HepG2 (cell line): ENCODE data around the gene HPS3. TPM values are rescaled to one million over a fixed set of nuclear protein-coding genes. Genes with fewer than 3 reads are reported as not detected.

Experiments used
- ATAC-seq: fragments of 200-7000 bp; cut with Tn5 transposase; 3 replicates; pipeline ENCODE4 v1.9.1; 2020; ENCODE audit warnings: mild to moderate bottlenecking, moderate library complexity
- BruUV-seq: library from RNA; stranded (reverse); fragments of 400-500 nt; replicated peaks from 2 replicates; lab custom pipeline; 2021; lab: Mats Ljungman, UMichigan
- CTCF ChIA-PET: fragments of 300-600 bp; formaldehyde crosslinking; extraction: SDS; loops from one replicate; lab custom pipeline; 2021; ENCODE audit warnings: low total read pairs, inconsistent platforms, low intra/inter-chr PET ratio; lab: Yijun Ruan, JAX
- POLR2A ChIA-PET: fragments of 350-600 bp; sonication (Branson Sonifier 250); formaldehyde crosslinking; loops from one replicate; lab custom pipeline; 2020; ENCODE audit warnings: antibody characterized with exemption, inconsistent platforms; lab: Yijun Ruan, JAX
- DNase-seq: peaks from one replicate; pipeline ENCODE4 v3.0.0-alpha.2; 2015; ENCODE audit warnings: low spot score
- FAIRE-seq: peaks from 3 replicates; lab custom pipeline; 2011; peaks lifted over from hg19 to GRCh38; lab: Jason Lieb, UNC
- H2AFZ ChIP-seq: one replicate; pipeline ENCODE4 v1.6.1; 2011; ENCODE audit warnings: low read length, inconsistent platforms
- H3K27ac ChIP-seq: fragments of 300-600 bp; 3 replicates; pipeline ENCODE4 v1.8.0; 2011; ENCODE audit warnings: mixed run types, mild to moderate bottlenecking, mixed read lengths, low read length, inconsistent platforms; ENCODE audit not compliant: insufficient read depth; ENCODE audit errors: extremely low read length
- H3K27me3 ChIP-seq, 2 experiments: fragments of 200-600 bp in 1 of 2; 2 replicates in 1 of 2; 3 replicates in 1 of 2; pipeline versions ENCODE4 v1.6.0 to v1.8.0; 2011; ENCODE audit warnings: low read length in 2 of 2, mild to moderate bottlenecking in 2 of 2, moderate library complexity in 2 of 2, inconsistent platforms in 1 of 2; ENCODE audit not compliant: insufficient read depth in 2 of 2, control insufficient read depth in 1 of 2
- H3K36me3 ChIP-seq, 2 experiments: fragments of 200-600 bp in 1 of 2; replicated peaks in 1 of 2; 2 replicates in 1 of 2; 3 replicates in 1 of 2; pipeline versions ENCODE4 v1.5.1 to v1.8.0; 2011; ENCODE audit warnings: low read length in 2 of 2, inconsistent platforms in 1 of 2; ENCODE audit not compliant: insufficient read depth in 2 of 2, control insufficient read depth in 1 of 2
- H3K4me1 ChIP-seq: 2 replicates; pipeline ENCODE4 v1.5.1; 2012; ENCODE audit warnings: low read length, inconsistent platforms; ENCODE audit not compliant: insufficient read depth
- H3K4me2 ChIP-seq: 2 replicates; pipeline ENCODE4 v1.6.0; 2011; ENCODE audit warnings: low read depth, low read length, inconsistent platforms
- H3K4me3 ChIP-seq, 3 experiments: fragments of 200-600 bp in 1 of 3; sonication (generic), shearing (Covaris generic) in 1 of 3; replicated peaks in 1 of 3; 2 replicates each; pipeline ENCODE4 v1.5.1; 2011 to 2016; ENCODE audit warnings: low read length in 3 of 3, inconsistent platforms in 2 of 3, low read depth in 2 of 3, mild to moderate bottlenecking in 2 of 3, control low read depth in 1 of 3, mixed read lengths in 1 of 3; ENCODE audit not compliant: insufficient read depth in 1 of 3
- H3K79me2 ChIP-seq: one replicate; pipeline ENCODE4 v1.6.1; 2011; ENCODE audit warnings: low read length, inconsistent platforms; ENCODE audit not compliant: insufficient read depth
- H3K9ac ChIP-seq: 2 replicates; pipeline ENCODE4 v1.6.0; 2011; ENCODE audit warnings: mild to moderate bottlenecking, low read depth, low read length, inconsistent platforms; ENCODE audit not compliant: insufficient read depth
- H3K9me3 ChIP-seq: 2 replicates; pipeline ENCODE4 v1.5.1; 2012; ENCODE audit warnings: mild to moderate bottlenecking, low read length
- H4K20me1 ChIP-seq: 2 replicates; pipeline ENCODE4 v1.6.0; 2011; ENCODE audit warnings: inconsistent platforms, mild to moderate bottlenecking, low read length, moderate library complexity; ENCODE audit not compliant: insufficient read depth
- ATF1 ChIP-seq: IDR thresholded peaks from 2 replicates; pipeline ENCODE4 v1.6.1; 2016; ENCODE audit warnings: mild to moderate bottlenecking, control low read depth
- CEBPG ChIP-seq: IDR thresholded peaks from 2 replicates; pipeline ENCODE4 v1.6.1; 2016
- ELF1 ChIP-seq: sonication (generic); formaldehyde crosslinking; IDR thresholded peaks from 2 replicates; pipeline ENCODE4 v1.4.0; 2020; ENCODE audit warnings: missing genetic modification reagents
- ETV5 ChIP-seq: IDR thresholded peaks from 2 replicates; pipeline ENCODE4 v1.6.1; 2018; ENCODE audit warnings: missing biosample characterization, missing genetic modification reagents, inconsistent platforms, borderline replicate concordance
- MED1 ChIP-seq: sonication (generic); formaldehyde crosslinking; IDR thresholded peaks from 2 replicates; pipeline ENCODE4 v1.4.0; 2020; ENCODE audit warnings: missing genetic modification reagents
- NFIC ChIP-seq: IDR thresholded peaks from 2 replicates; pipeline ENCODE4 v1.6.1; 2012; ENCODE audit warnings: mild to moderate bottlenecking, low read length, inconsistent platforms
- SAP130 ChIP-seq: IDR thresholded peaks from 2 replicates; pipeline ENCODE4 v1.6.1; 2016; ENCODE audit warnings: low read depth
- SETDB1 ChIP-seq: sonication (generic); formaldehyde crosslinking; IDR thresholded peaks from 2 replicates; pipeline ENCODE4 v1.5.1; 2020; ENCODE audit warnings: missing genetic modification reagents, mild to moderate bottlenecking, borderline replicate concordance
- SMARCE1 ChIP-seq: fragments of 450-650 bp; IDR thresholded peaks from 2 replicates; pipeline ENCODE4 v1.6.1; 2017; ENCODE audit warnings: borderline replicate concordance
- SOX5 ChIP-seq: IDR thresholded peaks from 2 replicates; pipeline ENCODE4 v1.6.1; 2016; ENCODE audit warnings: borderline replicate concordance
- ZNF530 ChIP-seq: sonication (generic); formaldehyde crosslinking; IDR thresholded peaks from 2 replicates; pipeline ENCODE4 v1.5.0; 2020; ENCODE audit warnings: low read depth, mild to moderate bottlenecking, missing genetic modification reagents
- ZSCAN9 ChIP-seq: IDR thresholded peaks from 2 replicates; pipeline ENCODE4 v1.6.1; 2016; ENCODE audit warnings: borderline replicate concordance
- WGBS: methylation state at CpG from one replicate; pipeline ENCODE4 v1.1.6; 2017; ENCODE audit warnings: low lambda C conversion rate; 5-methylcytosine and 5-hydroxymethylcytosine counted together
- in situ Hi-C: cut with HindIII; loops from 2 replicates; pipeline ENCODE4 v1.10.0; 2017; ENCODE audit warnings: low pct_unique_long_range_greater_than_20kb; ENCODE audit not compliant: extremely low pct_ligation_motif_present
- intact Hi-C: fragments of 100-400 bp; cut with micrococcal nuclease; formaldehyde crosslinking; loops from one replicate; pipeline ENCODE4 v1.10.0; 2022; ENCODE audit not compliant: unreplicated experiment
- polyA plus RNA-seq, 8 experiments: library from polyadenylated mRNA; depleted of rRNA in 3 of 8; stranded (reverse) in 7 of 8; unstranded in 1 of 8; fragments of >200 nt; fragmentation: Illumina TruSeq in 4 of 8; extraction: Trizol in 4 of 8; gene quantifications; 2 replicates each; pipeline versions ENCODE4 v1.2.1 to v1.2.3, GENCODE V29; 2011 to 2016; ENCODE audit warnings: low read depth in 4 of 8, missing spikeins in 1 of 8, mixed read lengths in 1 of 8; ENCODE audit not compliant: insufficient read depth in 1 of 8
- total RNA-seq, 5 experiments: library from RNA; depleted of rRNA; stranded (reverse); fragments of >200 nt; fragmentation: Illumina TruSeq; extraction: Trizol; gene quantifications; 2 replicates each; pipeline ENCODE4 v1.2.3, GENCODE V29; 2016; ENCODE audit warnings: low read depth in 1 of 5
- TF ChIP-seq, protein P1 (sequence below): IDR thresholded peaks from 2 replicates; pipeline ENCODE4 v1.6.1; 2016; ENCODE audit warnings: low read depth, missing genetic modification reagents, missing compliant biosample characterization
- TF ChIP-seq, protein P2 (sequence below): IDR thresholded peaks from 2 replicates; pipeline ENCODE4 v1.6.1; 2016; ENCODE audit warnings: mild to moderate bottlenecking
- TF ChIP-seq, protein P3 (sequence below): sonication (generic); formaldehyde crosslinking; IDR thresholded peaks from 2 replicates; pipeline ENCODE4 v1.8.1; 2023; ENCODE audit warnings: mild to moderate bottlenecking, missing genetic modification reagents

HPS3 gene
- total and polyA plus RNA-seq, 2 of the 13 experiments (the other 11 are each of a cell fraction or from before 2014, with no cell fraction given) = 9.5 to 18.9 TPM

GRCh38 chr3:149204390-149204991 lies 75.1 kb downstream of the HPS3 start:
- Histone ChIP-seq H3K27ac (peak overlapping the region; percentile 33), H3K36me3 (peaks cover 22 to 84% of the 10 kb centered on the region in 2 experiments), H3K9ac (no peak overlapping the region), H3K9me3 (no peaks in the 10 kb centered on the region), H3K27me3 (no peaks in the 10 kb centered on the region), H2AFZ (no peak overlapping the region), H3K4me3 (no peak overlapping the region), H3K79me2 (peaks cover 14% of the 10 kb centered on the region), H3K4me2 (no peak overlapping the region), H3K4me1 (peaks cover 55% of the 10 kb centered on the region), H4K20me1 (0 out of 2 replicates have a peak, but pooled peaks cover 5% of the 10 kb centered on the region)
- DNase-seq = peak; percentile 73
- POLR2A ChIA-PET = interaction anchor here (1.1 to 1.3 kb wide), 2 partner anchors 32 to 75 kb away, joined by 3 to 4 read pairs; partner anchors contain the start of gene HPS3
- FAIRE-seq = peak; percentile 15
- WGBS = 71% methylated on average over 3 of the region's 3 CpGs
- intact Hi-C loops = loop anchor here (1.0 to 2.0 kb wide), 2 partner anchors 10 to 68 kb away; no protein-coding TSS in a partner anchor
- in situ Hi-C loops = no loop called here
- peak; percentile 88 for ATAC-seq
- BruUV-seq = no TSS peak
- CTCF ChIA-PET = interaction anchor here (0.8 kb wide), 1 partner anchor 68 kb away, joined by 4 read pairs; no protein-coding TSS in a partner anchor
- TF ChIP-seq ELF1 (CRISPR knock-in tag) (no peak), NFIC (peak; percentile 81; the same call in 1 of the 2 replicates), ETV5 (peak; percentile 67; the same call in 1 of the 2 replicates), CEBPG (CRISPR knock-in tag) (peak; percentile 52), ATF1 (0 out of 2 replicates have a peak, but pooled peaks have one; percentile 14), ZNF530 (CRISPR knock-in tag) (no peak), SETDB1 (CRISPR knock-in tag) (no peak), SMARCE1 (no peak), SOX5 (CRISPR knock-in tag) (peak; percentile 44; the same call in 1 of the 2 replicates), SAP130 (CRISPR knock-in tag) (peak; percentile 25; the same call in 1 of the 2 replicates), ZSCAN9 (CRISPR knock-in tag) (peak; percentile 15; the same call in 1 of the 2 replicates), MED1 (peak; percentile 28; the same call in 1 of the 2 replicates)
- TF ChIP-seq, protein P1, sequence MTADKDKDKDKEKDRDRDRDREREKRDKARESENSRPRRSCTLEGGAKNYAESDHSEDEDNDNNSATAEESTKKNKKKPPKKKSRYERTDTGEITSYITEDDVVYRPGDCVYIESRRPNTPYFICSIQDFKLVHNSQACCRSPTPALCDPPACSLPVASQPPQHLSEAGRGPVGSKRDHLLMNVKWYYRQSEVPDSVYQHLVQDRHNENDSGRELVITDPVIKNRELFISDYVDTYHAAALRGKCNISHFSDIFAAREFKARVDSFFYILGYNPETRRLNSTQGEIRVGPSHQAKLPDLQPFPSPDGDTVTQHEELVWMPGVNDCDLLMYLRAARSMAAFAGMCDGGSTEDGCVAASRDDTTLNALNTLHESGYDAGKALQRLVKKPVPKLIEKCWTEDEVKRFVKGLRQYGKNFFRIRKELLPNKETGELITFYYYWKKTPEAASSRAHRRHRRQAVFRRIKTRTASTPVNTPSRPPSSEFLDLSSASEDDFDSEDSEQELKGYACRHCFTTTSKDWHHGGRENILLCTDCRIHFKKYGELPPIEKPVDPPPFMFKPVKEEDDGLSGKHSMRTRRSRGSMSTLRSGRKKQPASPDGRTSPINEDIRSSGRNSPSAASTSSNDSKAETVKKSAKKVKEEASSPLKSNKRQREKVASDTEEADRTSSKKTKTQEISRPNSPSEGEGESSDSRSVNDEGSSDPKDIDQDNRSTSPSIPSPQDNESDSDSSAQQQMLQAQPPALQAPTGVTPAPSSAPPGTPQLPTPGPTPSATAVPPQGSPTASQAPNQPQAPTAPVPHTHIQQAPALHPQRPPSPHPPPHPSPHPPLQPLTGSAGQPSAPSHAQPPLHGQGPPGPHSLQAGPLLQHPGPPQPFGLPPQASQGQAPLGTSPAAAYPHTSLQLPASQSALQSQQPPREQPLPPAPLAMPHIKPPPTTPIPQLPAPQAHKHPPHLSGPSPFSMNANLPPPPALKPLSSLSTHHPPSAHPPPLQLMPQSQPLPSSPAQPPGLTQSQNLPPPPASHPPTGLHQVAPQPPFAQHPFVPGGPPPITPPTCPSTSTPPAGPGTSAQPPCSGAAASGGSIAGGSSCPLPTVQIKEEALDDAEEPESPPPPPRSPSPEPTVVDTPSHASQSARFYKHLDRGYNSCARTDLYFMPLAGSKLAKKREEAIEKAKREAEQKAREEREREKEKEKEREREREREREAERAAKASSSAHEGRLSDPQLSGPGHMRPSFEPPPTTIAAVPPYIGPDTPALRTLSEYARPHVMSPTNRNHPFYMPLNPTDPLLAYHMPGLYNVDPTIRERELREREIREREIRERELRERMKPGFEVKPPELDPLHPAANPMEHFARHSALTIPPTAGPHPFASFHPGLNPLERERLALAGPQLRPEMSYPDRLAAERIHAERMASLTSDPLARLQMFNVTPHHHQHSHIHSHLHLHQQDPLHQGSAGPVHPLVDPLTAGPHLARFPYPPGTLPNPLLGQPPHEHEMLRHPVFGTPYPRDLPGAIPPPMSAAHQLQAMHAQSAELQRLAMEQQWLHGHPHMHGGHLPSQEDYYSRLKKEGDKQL (CRISPR knock-in tag) = peak; percentile 57; the same call in 1 of the 2 replicates
- TF ChIP-seq, protein P2, sequence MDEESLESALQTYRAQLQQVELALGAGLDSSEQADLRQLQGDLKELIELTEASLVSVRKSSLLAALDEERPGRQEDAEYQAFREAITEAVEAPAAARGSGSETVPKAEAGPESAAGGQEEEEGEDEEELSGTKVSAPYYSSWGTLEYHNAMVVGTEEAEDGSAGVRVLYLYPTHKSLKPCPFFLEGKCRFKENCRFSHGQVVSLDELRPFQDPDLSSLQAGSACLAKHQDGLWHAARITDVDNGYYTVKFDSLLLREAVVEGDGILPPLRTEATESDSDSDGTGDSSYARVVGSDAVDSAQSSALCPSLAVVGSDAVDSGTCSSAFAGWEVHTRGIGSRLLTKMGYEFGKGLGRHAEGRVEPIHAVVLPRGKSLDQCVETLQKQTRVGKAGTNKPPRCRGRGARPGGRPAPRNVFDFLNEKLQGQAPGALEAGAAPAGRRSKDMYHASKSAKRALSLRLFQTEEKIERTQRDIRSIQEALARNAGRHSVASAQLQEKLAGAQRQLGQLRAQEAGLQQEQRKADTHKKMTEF (CRISPR knock-in tag) = peak; percentile 63
- TF ChIP-seq, protein P3, sequence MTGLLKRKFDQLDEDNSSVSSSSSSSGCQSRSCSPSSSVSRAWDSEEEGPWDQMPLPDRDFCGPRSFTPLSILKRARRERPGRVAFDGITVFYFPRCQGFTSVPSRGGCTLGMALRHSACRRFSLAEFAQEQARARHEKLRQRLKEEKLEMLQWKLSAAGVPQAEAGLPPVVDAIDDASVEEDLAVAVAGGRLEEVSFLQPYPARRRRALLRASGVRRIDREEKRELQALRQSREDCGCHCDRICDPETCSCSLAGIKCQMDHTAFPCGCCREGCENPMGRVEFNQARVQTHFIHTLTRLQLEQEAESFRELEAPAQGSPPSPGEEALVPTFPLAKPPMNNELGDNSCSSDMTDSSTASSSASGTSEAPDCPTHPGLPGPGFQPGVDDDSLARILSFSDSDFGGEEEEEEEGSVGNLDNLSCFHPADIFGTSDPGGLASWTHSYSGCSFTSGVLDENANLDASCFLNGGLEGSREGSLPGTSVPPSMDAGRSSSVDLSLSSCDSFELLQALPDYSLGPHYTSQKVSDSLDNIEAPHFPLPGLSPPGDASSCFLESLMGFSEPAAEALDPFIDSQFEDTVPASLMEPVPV = peak; percentile 35; the same call in 1 of the 2 replicates
